Neutrophil (primary cell): Measurements from ENCODE around the gene MUC2.

Source experiments
- H3K27ac ChIP-seq: fragments of 200-600 bp; sonication (generic); 2 replicates; pipeline ENCODE4 v1.5.1; 2016; ENCODE audit warnings: mild to moderate bottlenecking, moderate library complexity
- H3K27me3 ChIP-seq: fragments of 200-600 bp; sonication (generic); 2 replicates; pipeline ENCODE4 v1.6.0; 2016; ENCODE audit warnings: mild to moderate bottlenecking
- H3K36me3 ChIP-seq: fragments of 200-600 bp; sonication (generic); 2 replicates; pipeline ENCODE4 v1.5.1; 2017
- H3K4me1 ChIP-seq, 2 experiments: fragments of 200-600 bp in 1 of 2; sonication (generic) in 1 of 2; 1 replicate in 1 of 2; 2 replicates in 1 of 2; pipeline versions ENCODE4 v1.5.1 to v1.6.1; 2013 to 2016; ENCODE audit warnings: low read depth in 1 of 2, low read length in 1 of 2, mild to moderate bottlenecking in 1 of 2, moderate library complexity in 1 of 2; ENCODE audit not compliant: control insufficient read depth in 1 of 2, insufficient read depth in 1 of 2
- H3K4me3 ChIP-seq, 2 experiments: fragments of 200-600 bp in 1 of 2; sonication (generic) in 1 of 2; 1 replicate in 1 of 2; 2 replicates in 1 of 2; pipeline ENCODE4 v1.5.1; 2013 to 2016; ENCODE audit warnings: low read depth in 1 of 2, low read length in 1 of 2, mild to moderate bottlenecking in 1 of 2, moderate library complexity in 1 of 2
- H3K9me3 ChIP-seq: fragments of 200-600 bp; sonication (generic); 2 replicates; pipeline ENCODE4 v1.5.1; 2016
- TF ChIP-seq, protein P1 (sequence below): fragments of 200-600 bp; sonication (generic); IDR thresholded peaks from 2 replicates; pipeline ENCODE4 v1.5.1; 2016; ENCODE audit warnings: antibody characterized with exemption

Gene MUC2

DNA sequence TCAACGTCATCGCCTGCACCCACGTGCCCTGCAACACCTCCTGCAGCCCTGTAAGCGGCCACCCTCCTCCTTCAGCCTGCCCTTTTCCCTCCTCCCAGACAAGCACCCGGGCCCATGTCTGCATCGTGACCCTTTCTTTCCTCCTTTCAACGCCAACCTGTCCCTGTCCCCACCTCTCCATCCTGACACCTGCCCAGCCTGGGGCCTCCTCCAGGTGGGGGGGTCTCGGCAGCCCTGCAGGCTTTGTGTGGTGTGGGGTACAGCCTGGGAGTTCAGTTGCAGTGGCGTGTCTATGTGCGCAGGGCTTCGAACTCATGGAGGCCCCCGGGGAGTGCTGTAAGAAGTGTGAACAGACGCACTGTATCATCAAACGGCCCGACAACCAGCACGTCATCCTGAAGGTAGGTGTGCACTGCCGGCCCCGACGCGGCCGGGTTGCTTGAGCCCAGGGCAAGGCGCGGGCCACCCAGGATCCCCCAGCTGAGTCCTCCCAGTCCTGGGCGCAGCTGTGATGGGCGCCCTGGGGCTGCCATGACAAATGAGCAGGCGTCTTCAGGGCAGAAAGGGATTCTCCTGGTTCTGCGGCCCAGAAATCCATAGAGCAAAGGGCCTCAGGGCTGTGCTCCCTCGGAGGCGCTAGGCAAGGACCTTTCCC lies 33.7 kb downstream of the MUC2 start:
- Histone ChIP-seq H3K4me1 (no peaks in the 10 kb centered on the region), H3K36me3 (no peaks in the 10 kb centered on the region), H3K9me3 (no peaks in the 10 kb centered on the region), H3K4me3 (no peak overlapping the region), H3K27me3 (no peaks in the 10 kb centered on the region), H3K27ac (no peak overlapping the region)
- TF ChIP-seq, protein P1, sequence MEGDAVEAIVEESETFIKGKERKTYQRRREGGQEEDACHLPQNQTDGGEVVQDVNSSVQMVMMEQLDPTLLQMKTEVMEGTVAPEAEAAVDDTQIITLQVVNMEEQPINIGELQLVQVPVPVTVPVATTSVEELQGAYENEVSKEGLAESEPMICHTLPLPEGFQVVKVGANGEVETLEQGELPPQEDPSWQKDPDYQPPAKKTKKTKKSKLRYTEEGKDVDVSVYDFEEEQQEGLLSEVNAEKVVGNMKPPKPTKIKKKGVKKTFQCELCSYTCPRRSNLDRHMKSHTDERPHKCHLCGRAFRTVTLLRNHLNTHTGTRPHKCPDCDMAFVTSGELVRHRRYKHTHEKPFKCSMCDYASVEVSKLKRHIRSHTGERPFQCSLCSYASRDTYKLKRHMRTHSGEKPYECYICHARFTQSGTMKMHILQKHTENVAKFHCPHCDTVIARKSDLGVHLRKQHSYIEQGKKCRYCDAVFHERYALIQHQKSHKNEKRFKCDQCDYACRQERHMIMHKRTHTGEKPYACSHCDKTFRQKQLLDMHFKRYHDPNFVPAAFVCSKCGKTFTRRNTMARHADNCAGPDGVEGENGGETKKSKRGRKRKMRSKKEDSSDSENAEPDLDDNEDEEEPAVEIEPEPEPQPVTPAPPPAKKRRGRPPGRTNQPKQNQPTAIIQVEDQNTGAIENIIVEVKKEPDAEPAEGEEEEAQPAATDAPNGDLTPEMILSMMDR, result no peak

DNA sequence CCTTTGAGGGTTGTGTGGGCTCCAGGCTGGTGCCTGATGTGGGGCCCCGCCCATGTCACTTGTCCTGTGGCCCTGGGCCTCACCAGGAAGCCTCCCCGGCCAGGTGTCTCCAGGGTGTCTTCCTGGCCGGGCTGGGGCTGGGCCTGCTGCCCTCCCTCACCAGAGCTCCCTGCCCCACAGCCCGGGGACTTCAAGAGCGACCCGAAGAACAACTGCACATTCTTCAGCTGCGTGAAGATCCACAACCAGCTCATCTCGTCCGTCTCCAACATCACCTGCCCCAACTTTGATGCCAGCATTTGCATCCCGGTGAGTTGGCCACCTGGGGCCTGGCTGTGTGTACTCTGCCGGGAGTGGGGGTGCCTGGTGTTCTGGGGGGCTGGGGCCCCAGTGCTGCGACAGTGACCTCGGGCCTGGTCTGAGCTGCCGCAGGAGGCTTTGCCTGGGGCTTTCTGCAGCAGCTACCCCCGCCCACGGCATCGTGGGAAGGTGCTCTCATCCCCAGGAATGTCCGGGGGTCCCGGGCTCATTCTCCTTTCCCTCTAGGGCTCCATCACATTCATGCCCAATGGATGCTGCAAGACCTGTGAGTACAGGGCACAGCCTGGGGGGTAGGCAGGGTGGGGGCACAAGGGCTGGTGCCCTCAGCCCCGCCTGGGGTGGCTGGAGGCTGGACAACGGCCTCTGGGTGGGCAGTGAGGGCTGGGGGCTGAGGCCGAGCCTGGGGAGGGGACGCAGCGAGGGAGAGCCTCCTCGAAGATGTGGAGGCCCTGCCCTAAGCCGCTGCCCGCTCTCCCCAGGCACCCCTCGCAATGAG lies 34.6 kb downstream of the MUC2 start:
- H3K9me3 ChIP-seq, result no peaks in the 10 kb centered on the region
- TF ChIP-seq, protein P1, result no peak
- no peaks in the 10 kb centered on the region for H3K4me1 ChIP-seq
- H3K36me3 ChIP-seq, result no peaks in the 10 kb centered on the region
- no peak overlapping the region for H3K4me3 ChIP-seq
- H3K27ac ChIP-seq, result no peak overlapping the region
- H3K27me3 ChIP-seq, result no peaks in the 10 kb centered on the region

DNA sequence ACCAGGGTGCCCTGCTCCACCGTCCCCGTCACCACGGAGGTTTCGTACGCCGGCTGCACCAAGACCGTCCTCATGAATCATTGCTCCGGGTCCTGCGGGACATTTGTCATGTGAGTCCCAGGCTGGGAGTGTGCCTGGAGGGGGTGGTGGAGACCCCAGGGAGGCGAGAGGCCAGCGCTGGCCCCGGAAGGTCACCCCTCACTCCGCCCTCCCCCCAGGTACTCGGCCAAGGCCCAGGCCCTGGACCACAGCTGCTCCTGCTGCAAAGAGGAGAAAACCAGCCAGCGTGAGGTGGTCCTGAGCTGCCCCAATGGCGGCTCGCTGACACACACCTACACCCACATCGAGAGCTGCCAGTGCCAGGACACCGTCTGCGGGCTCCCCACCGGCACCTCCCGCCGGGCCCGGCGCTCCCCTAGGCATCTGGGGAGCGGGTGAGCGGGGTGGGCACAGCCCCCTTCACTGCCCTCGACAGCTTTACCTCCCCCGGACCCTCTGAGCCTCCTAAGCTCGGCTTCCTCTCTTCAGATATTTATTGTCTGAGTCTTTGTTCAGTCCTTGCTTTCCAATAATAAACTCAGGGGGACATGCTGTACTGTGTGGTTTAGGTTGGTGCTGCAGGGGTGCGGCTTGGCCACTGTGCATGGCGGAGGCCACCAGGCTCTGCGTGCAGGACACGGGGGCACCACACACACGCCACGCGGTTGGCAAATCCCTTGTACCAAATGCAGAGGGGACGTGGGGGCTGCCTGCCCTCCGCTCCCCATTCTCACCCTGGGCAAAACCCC lies 35.4 kb downstream of the MUC2 start:
- Histone ChIP-seq H3K4me3 (no peak overlapping the region), H3K36me3 (no peaks in the 10 kb centered on the region), H3K27me3 (no peaks in the 10 kb centered on the region), H3K9me3 (no peaks in the 10 kb centered on the region), H3K4me1 (no peaks in the 10 kb centered on the region), H3K27ac (no peak overlapping the region)
- TF ChIP-seq, protein P1, result no peak

DNA sequence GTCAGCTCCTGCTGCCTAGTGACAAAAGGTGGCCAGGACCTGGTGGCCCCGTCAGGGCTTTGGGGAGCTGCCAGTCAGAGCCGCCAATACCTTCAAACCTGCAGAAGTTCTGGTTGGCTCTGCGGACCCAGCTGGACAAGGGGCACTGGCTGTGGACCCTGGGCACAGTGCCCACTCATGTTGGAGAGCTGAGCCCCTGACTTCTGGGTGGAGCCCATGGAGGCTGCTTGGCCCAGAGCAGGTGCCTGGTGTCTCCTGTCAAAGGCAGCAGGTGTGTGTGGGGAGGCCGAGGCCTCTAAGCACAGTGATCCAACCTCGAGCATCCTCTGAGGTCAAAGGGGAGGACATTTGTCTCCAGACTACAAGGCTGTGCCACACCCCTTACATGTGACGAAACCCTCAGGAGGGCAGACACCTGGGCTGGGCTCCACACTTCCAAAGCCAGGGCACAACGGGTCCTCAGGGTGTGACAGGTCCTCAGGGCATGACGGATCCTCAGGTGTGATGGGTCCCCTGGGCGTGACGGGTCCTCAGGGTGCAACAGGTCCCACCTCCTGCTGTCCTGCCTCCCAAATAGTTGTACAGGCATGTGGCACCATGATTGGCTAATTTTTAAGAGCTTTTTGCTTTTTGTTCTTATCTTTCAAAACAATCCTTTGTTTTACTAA lies 37.0 kb downstream of the MUC2 start:
- H3K27ac ChIP-seq, result no peak overlapping the region
- no peak overlapping the region for H3K4me3 ChIP-seq
- H3K36me3 ChIP-seq, result no peaks in the 10 kb centered on the region
- no peaks in the 10 kb centered on the region for H3K9me3 ChIP-seq
- no peaks in the 10 kb centered on the region for H3K27me3 ChIP-seq
- TF ChIP-seq, protein P1, result no peak
- H3K4me1 ChIP-seq, result no peaks in the 10 kb centered on the region
